Thoracic aorta (tissue), 2 donors: ENCODE results near the gene CRISP2. TPM values are rescaled to one million over a fixed set of nuclear protein-coding genes. Genes with fewer than 3 reads are reported as not detected.

Experiments
- ATAC-seq: fragments of 150-250 bp; one replicate; pipeline ENCODE4 v1.8.0; 2017; ENCODE audit warnings: low read depth; ENCODE audit not compliant: insufficient number of reproducible peaks, low FRiP score
- DNase-seq: peaks from one replicate; pipeline ENCODE4 v3.0.0-alpha.2; 2020; ENCODE audit warnings: low spot score
- H3K27ac ChIP-seq, 2 donors: fragments of 200-600 bp; sonication (generic); 1 replicate in 1 of 2; 2 replicates in 1 of 2; pipeline ENCODE4 v1.5.1; 2016; ENCODE audit warnings: mild to moderate bottlenecking in 2 of 2, moderate library complexity in 2 of 2
- H3K27me3 ChIP-seq: fragments of 200-600 bp; sonication (generic); replicated peaks from 2 replicates; pipeline ENCODE4 v1.6.0; 2016; ENCODE audit warnings: mild to moderate bottlenecking; ENCODE audit not compliant: insufficient read depth
- H3K36me3 ChIP-seq: fragments of 200-600 bp; sonication (generic); one replicate; pipeline ENCODE4 v1.5.1; 2016
- H3K4me1 ChIP-seq, 2 donors: fragments of 200-600 bp; sonication (generic); 1 replicate in 1 of 2; 2 replicates in 1 of 2; pipeline versions ENCODE4 v1.5.1 to v1.6.0; 2016; ENCODE audit warnings: low read depth in 2 of 2, mild to moderate bottlenecking in 1 of 2; ENCODE audit not compliant: control insufficient read depth in 1 of 2
- H3K4me3 ChIP-seq: fragments of 200-600 bp; sonication (generic); 2 replicates; pipeline ENCODE4 v1.5.1; 2016; ENCODE audit warnings: mild to moderate bottlenecking
- H3K9me3 ChIP-seq: fragments of 200-600 bp; sonication (generic); 2 replicates; pipeline ENCODE4 v1.5.1; 2016
- CTCF ChIP-seq: fragments of 200-600 bp; sonication (generic); IDR thresholded peaks from one replicate; pipeline ENCODE4 v1.5.1; 2019; ENCODE audit warnings: antibody characterized with exemption
- total RNA-seq, 2 donors: library from RNA; depleted of rRNA; stranded (reverse); fragments of >200 nt; gene quantifications; one replicate each; pipeline versions ENCODE4 v1.1.0 to v1.2.3, GENCODE V29; 2016

The CRISP2 gene
- total RNA-seq, 2 donors from 2014 or later, result not detected

- TF ChIP-seq CTCF, result no peak
These were observed 65.3 kb downstream of the CRISP2 start for GRCh38 chr6:49648036-49648435.

GRCh38 chr6:49647476-49647875 lies 65.9 kb downstream of the CRISP2 start:
- ATAC-seq, result no peak
- H3K9me3 ChIP-seq, result no peaks in the 10 kb centered on the region
- H3K4me1 ChIP-seq, result no peaks in the 10 kb centered on the region

More at GRCh38 chr6:49648036-49648435, 65.3 kb downstream of the CRISP2 start:
- H3K27ac ChIP-seq, result no peak overlapping the region
- H3K4me1 ChIP-seq, result no peaks in the 10 kb centered on the region
- DNase-seq (no peak), ATAC-seq (no peak)
- no peak overlapping the region for H3K4me3 ChIP-seq
- H3K36me3 ChIP-seq, result no peaks in the 10 kb centered on the region
- no peaks in the 10 kb centered on the region for H3K9me3 ChIP-seq
- H3K27me3 ChIP-seq, result no peaks in the 10 kb centered on the region

GRCh38 chr6:49646942-49647341 lies 66.4 kb downstream of the CRISP2 start:
- no peak for DNase-seq
- no peak for ATAC-seq
- no peaks in the 10 kb centered on the region for H3K9me3 ChIP-seq

More at GRCh38 chr6:49647476-49647875, 65.9 kb downstream of the CRISP2 start:
- no peaks in the 10 kb centered on the region for H3K27me3 ChIP-seq
- no peak for TF ChIP-seq CTCF
- no peaks in the 10 kb centered on the region for H3K36me3 ChIP-seq
- H3K4me3 ChIP-seq, result no peak overlapping the region
- no peak overlapping the region for H3K27ac ChIP-seq
- DNase-seq, result no peak

GRCh38 chr6:49646130-49646824 lies 67.1 kb downstream of the CRISP2 start:
- Histone ChIP-seq H3K36me3 (no peaks in the 10 kb centered on the region), H3K4me1 (no peaks in the 10 kb centered on the region), H3K27me3 (no peaks in the 10 kb centered on the region), H3K27ac (no peak overlapping the region), H3K4me3 (no peak overlapping the region), H3K9me3 (no peaks in the 10 kb centered on the region)
- DNase-seq, result no peak
- no peak for ATAC-seq
- no peak for TF ChIP-seq CTCF

More at GRCh38 chr6:49646942-49647341, 66.4 kb downstream of the CRISP2 start:
- Histone ChIP-seq H3K27ac (no peak overlapping the region), H3K4me1 (no peaks in the 10 kb centered on the region), H3K27me3 (no peaks in the 10 kb centered on the region), H3K4me3 (no peak overlapping the region), H3K36me3 (no peaks in the 10 kb centered on the region)
- no peak for TF ChIP-seq CTCF

GRCh38 chr6:49645139-49645538 lies 68.2 kb downstream of the CRISP2 start:
- DNase-seq (no peak), ATAC-seq (no peak)
- TF ChIP-seq CTCF, result no peak
- H3K4me3 ChIP-seq, result no peak overlapping the region
- H3K4me1 ChIP-seq, result no peaks in the 10 kb centered on the region
- no peak overlapping the region for H3K27ac ChIP-seq
- no peaks in the 10 kb centered on the region for H3K36me3 ChIP-seq
- no peaks in the 10 kb centered on the region for H3K9me3 ChIP-seq
- H3K27me3 ChIP-seq, result no peaks in the 10 kb centered on the region

Other genes with a start within 250 kb of the CRISP2 start
- gene GLYATL3, start 213.6 kb downstream of the CRISP2 start, total RNA-seq, result not detected
- under 1 TPM; 0.42 to 0.54 TPM for gene C6orf141, start 162.9 kb downstream of the CRISP2 start, total RNA-seq
- gene RHAG, start 76.7 kb downstream of the CRISP2 start, total RNA-seq, result not detected
- not detected for gene CRISP3, start 30.8 kb upstream of the CRISP2 start, total RNA-seq
- gene PGK2, start 73.7 kb upstream of the CRISP2 start, total RNA-seq, result not detected
- not detected for gene CRISP1, start 153.0 kb upstream of the CRISP2 start, total RNA-seq